PC-9 (cell line): ENCODE results near the gene LONRF2. TPM values are rescaled to one million over a fixed set of nuclear protein-coding genes. Genes with fewer than 3 reads are reported as not detected.

Source experiments
- BruUV-seq: library from RNA; stranded (reverse); fragments of 400-500 nt; replicated peaks from 2 replicates; lab custom pipeline; 2021; lab: Mats Ljungman, UMichigan
- CTCF ChIA-PET: fragments of 300-600 bp; sonication (Branson Sonifier 250); formaldehyde crosslinking; loops from one replicate; lab custom pipeline; 2022; ENCODE audit warnings: antibody characterized with exemption; lab: Charles Lee
- POLR2A ChIA-PET: fragments of 300-600 bp; sonication (Branson Sonifier 250); formaldehyde crosslinking; loops from one replicate; lab custom pipeline; 2022; ENCODE audit warnings: antibody characterized with exemption; ENCODE audit not compliant: unreplicated experiment; lab: Charles Lee
- DNase-seq, 2 experiments: peaks; one replicate each; pipeline versions ENCODE4 v3.0.0 to v3.0.0-alpha.2; 2015 to 2022; ENCODE audit warnings: mixed read lengths in 1 of 2
- H2AFZ ChIP-seq: fragments of 200-600 bp; sonication (generic); 2 replicates; pipeline ENCODE4 v1.8.1; 2017; ENCODE audit warnings: antibody characterized with exemption
- H3F3A ChIP-seq: fragments of 200-600 bp; sonication (generic); 2 replicates; pipeline ENCODE4 v1.8.1; 2017; ENCODE audit warnings: antibody characterized with exemption, mild to moderate bottlenecking, low read depth; ENCODE audit not compliant: insufficient read depth
- H3K27ac ChIP-seq: fragments of 200-600 bp; sonication (generic); 2 replicates; pipeline ENCODE4 v1.6.1; 2016; ENCODE audit warnings: mixed run types
- H3K27me3 ChIP-seq: fragments of 200-600 bp; sonication (generic); 2 replicates; pipeline ENCODE4 v1.6.1; 2016; ENCODE audit warnings: low read depth, mixed run types; ENCODE audit not compliant: insufficient read depth
- H3K36me3 ChIP-seq: fragments of 200-600 bp; sonication (generic); 2 replicates; pipeline ENCODE4 v1.6.1; 2016; ENCODE audit warnings: low read depth, mixed run types
- H3K4me1 ChIP-seq: fragments of 200-600 bp; sonication (generic); replicated peaks from 2 replicates; pipeline ENCODE4 v1.6.1; 2016; ENCODE audit warnings: mixed run types; ENCODE audit not compliant: insufficient read depth
- H3K4me2 ChIP-seq: fragments of 200-600 bp; sonication (generic); 2 replicates; pipeline ENCODE4 v1.6.1; 2017; ENCODE audit warnings: mixed run types
- H3K4me3 ChIP-seq: fragments of 200-600 bp; sonication (generic); 2 replicates; pipeline ENCODE4 v1.6.1; 2016; ENCODE audit warnings: mixed run types
- H3K79me2 ChIP-seq: fragments of 200-600 bp; sonication (generic); 2 replicates; pipeline ENCODE4 v1.6.1; 2017; ENCODE audit warnings: low read depth, mixed run types
- H3K9me2 ChIP-seq: fragments of 200-600 bp; sonication (generic); 2 replicates; pipeline ENCODE4 v1.8.1; 2017; ENCODE audit warnings: mild to moderate bottlenecking; ENCODE audit not compliant: insufficient read depth
- H3K9me3 ChIP-seq: fragments of 200-600 bp; sonication (generic); 2 replicates; pipeline ENCODE4 v1.8.1; 2016; ENCODE audit warnings: low read depth; ENCODE audit not compliant: insufficient read depth
- H4K20me1 ChIP-seq: fragments of 200-600 bp; sonication (generic); 2 replicates; pipeline ENCODE4 v1.8.1; 2017; ENCODE audit not compliant: insufficient read depth
- CTCF ChIP-seq: fragments of 200-600 bp; sonication (generic); conservative IDR thresholded peaks from 2 replicates; pipeline ENCODE4 v1.6.1; 2017; ENCODE audit warnings: mixed run types, antibody characterized with exemption, mild to moderate bottlenecking, moderate library complexity
- EZH2 ChIP-seq: fragments of 200-600 bp; sonication (generic); IDR thresholded peaks from 2 replicates; pipeline ENCODE4 v1.8.0; 2017; ENCODE audit warnings: antibody characterized with exemption, low read depth
- intact Hi-C: fragments of 100-400 bp; cut with micrococcal nuclease; formaldehyde crosslinking; loops from one replicate; pipeline ENCODE4 v1.10.0; 2022; ENCODE audit not compliant: unreplicated experiment
- total RNA-seq: library from RNA; stranded (reverse); gene quantifications from 2 replicates; pipeline ENCODE4 v1.2.3, GENCODE V29; 2021

Gene LONRF2
- total RNA-seq, 1 experiment from 2014 or later: not detected

- Histone ChIP-seq H3K4me3 (no peak overlapping the region), H3K79me2 (no peaks in the 10 kb centered on the region), H4K20me1 (no peaks in the 10 kb centered on the region), H2AFZ (no peak overlapping the region), H3K9me3 (no peaks in the 10 kb centered on the region), H3K27me3 (peaks cover 90% of the 10 kb centered on the region), H3K9me2 (no peaks in the 10 kb centered on the region), H3K4me1 (no peaks in the 10 kb centered on the region), H3K27ac (no peak overlapping the region), H3F3A (no peaks in the 10 kb centered on the region), H3K4me2 (no peak overlapping the region), H3K36me3 (no peaks in the 10 kb centered on the region)
- no TSS peak for BruUV-seq
- TF ChIP-seq CTCF (no peak), EZH2 (no peak)
- CTCF ChIA-PET: no interaction called here
- intact Hi-C loops: no loop called here
- DNase-seq: no peak
- POLR2A ChIA-PET: no interaction called here
Measured at GRCh38 chr2:100264121-100264520, 58.2 kb downstream of the LONRF2 start.

- peak in 1 of 2 experiments; percentile 56 for DNase-seq
Measured at GRCh38 chr2:100262555-100263320, 59.6 kb downstream of the LONRF2 start.

GRCh38 chr2:100262046-100262445 lies 60.3 kb downstream of the LONRF2 start:
- Histone ChIP-seq H3K36me3 (no peaks in the 10 kb centered on the region), H4K20me1 (no peaks in the 10 kb centered on the region), H3K4me2 (no peak overlapping the region), H3K4me1 (no peaks in the 10 kb centered on the region), H3K4me3 (no peak overlapping the region), H3K9me2 (no peaks in the 10 kb centered on the region), H3K79me2 (no peaks in the 10 kb centered on the region), H3K27ac (no peak overlapping the region), H3F3A (no peaks in the 10 kb centered on the region), H3K9me3 (no peaks in the 10 kb centered on the region), H3K27me3 (peaks cover 90% of the 10 kb centered on the region), H2AFZ (no peak overlapping the region)
- POLR2A ChIA-PET: interaction anchor here (0.7 kb wide), 1 partner anchor 300 kb away, joined by 4 read pairs; no protein-coding TSS in a partner anchor
- intact Hi-C loops: no loop called here
- CTCF ChIA-PET: no interaction called here
- TF ChIP-seq EZH2: no peak
- TF ChIP-seq CTCF: no peak
- no TSS peak for BruUV-seq
- no peak for DNase-seq

More at GRCh38 chr2:100262555-100263320, 59.6 kb downstream of the LONRF2 start:
- Histone ChIP-seq H3K4me1 (no peaks in the 10 kb centered on the region), H2AFZ (no peak overlapping the region), H4K20me1 (no peaks in the 10 kb centered on the region), H3K27ac (no peak overlapping the region), H3K9me3 (no peaks in the 10 kb centered on the region), H3K27me3 (peaks cover 90% of the 10 kb centered on the region), H3K36me3 (no peaks in the 10 kb centered on the region), H3K4me3 (no peak overlapping the region), H3K79me2 (no peaks in the 10 kb centered on the region), H3K9me2 (no peaks in the 10 kb centered on the region), H3K4me2 (no peak overlapping the region), H3F3A (no peaks in the 10 kb centered on the region)
- ChIA-PET POLR2A (interaction anchor here (0.5 to 0.7 kb wide), 2 partner anchors 17 to 300 kb away, joined by 4 to 5 read pairs; no protein-coding TSS in a partner anchor), CTCF (interaction anchor here (0.5 to 0.7 kb wide), 6 partner anchors 73 to 743 kb away, joined by 3 to 14 read pairs (median 3); no protein-coding TSS in a partner anchor)
- peak; percentile 99 for TF ChIP-seq CTCF
- TF ChIP-seq EZH2: no peak
- BruUV-seq: no TSS peak
- intact Hi-C loops: loop anchor here (1.0 kb wide), 1 partner anchor 119 kb away; no protein-coding TSS in a partner anchor
